CD14-positive monocyte (primary cell): ENCODE results near the gene LRRTM3. TPM values are rescaled to one million over a fixed set of nuclear protein-coding genes. Genes with fewer than 3 reads are reported as not detected.

Experiments used
- DNase-seq, 3 donors: peaks; one replicate each; pipeline ENCODE4 v3.0.0-alpha.2; 2011 to 2022
- H2AFZ ChIP-seq: 2 replicates; pipeline ENCODE4 v1.6.0; 2012; ENCODE audit warnings: mild to moderate bottlenecking, low read depth, low read length, inconsistent platforms; ENCODE audit not compliant: insufficient read depth, poor library complexity, severe bottlenecking
- H3K27ac ChIP-seq, 2 donors: 1 replicate in 1 of 2; 2 replicates in 1 of 2; pipeline ENCODE4 v1.5.1; 2012 to 2013; ENCODE audit warnings: low read length in 2 of 2, control low read depth in 1 of 2, inconsistent platforms in 1 of 2, low read depth in 1 of 2, mild to moderate bottlenecking in 1 of 2
- H3K27me3 ChIP-seq, 2 donors: one replicate each; pipeline versions ENCODE4 v1.6.0 to v1.6.1; 2011 to 2013; ENCODE audit warnings: low read length in 2 of 2; ENCODE audit not compliant: control insufficient read depth in 2 of 2, insufficient read depth in 2 of 2
- H3K36me3 ChIP-seq, 2 donors: replicated peaks in 1 of 2; 1 replicate in 1 of 2; 2 replicates in 1 of 2; pipeline versions ENCODE4 v1.5.1 to v1.6.1; 2012 to 2013; ENCODE audit warnings: low read length in 2 of 2, control low read depth in 1 of 2, inconsistent platforms in 1 of 2, mild to moderate bottlenecking in 1 of 2; ENCODE audit not compliant: insufficient read depth in 2 of 2, control insufficient read depth in 1 of 2
- H3K4me1 ChIP-seq, 2 donors: 1 replicate in 1 of 2; 2 replicates in 1 of 2; pipeline versions ENCODE4 v1.5.1 to v1.6.1; 2012 to 2013; ENCODE audit warnings: low read length in 2 of 2, control low read depth in 1 of 2, inconsistent platforms in 1 of 2, mild to moderate bottlenecking in 1 of 2, moderate library complexity in 1 of 2; ENCODE audit not compliant: insufficient read depth in 2 of 2, control insufficient read depth in 1 of 2
- H3K4me2 ChIP-seq: replicated peaks from 2 replicates; pipeline ENCODE3; 2012; ENCODE audit warnings: low read length, moderate library complexity, mild to moderate bottlenecking; ENCODE audit not compliant: poor library complexity, severe bottlenecking; ENCODE audit errors: extremely low read depth
- H3K4me3 ChIP-seq, 3 experiments: fragments of 200-600 bp in 1 of 3; sonication (generic) in 1 of 3; replicated peaks in 1 of 3; 1 replicate in 2 of 3; 2 replicates in 1 of 3; pipeline ENCODE4 v1.5.1; 2011 to 2013; ENCODE audit warnings: low read length in 3 of 3, mild to moderate bottlenecking in 3 of 3, control low read depth in 2 of 3, low read depth in 2 of 3, inconsistent platforms in 1 of 3, moderate library complexity in 1 of 3
- H3K79me2 ChIP-seq: 2 replicates; pipeline ENCODE4 v1.6.0; 2012; ENCODE audit warnings: mild to moderate bottlenecking, control low read depth, inconsistent platforms, low read length, moderate library complexity; ENCODE audit not compliant: insufficient read depth
- H3K9ac ChIP-seq: 2 replicates; pipeline ENCODE4 v1.6.0; 2017; ENCODE audit warnings: low read length, mild to moderate bottlenecking; ENCODE audit not compliant: insufficient read depth, poor library complexity, severe bottlenecking
- H3K9me3 ChIP-seq, 2 donors: replicated peaks in 1 of 2; 1 replicate in 1 of 2; 2 replicates in 1 of 2; pipeline versions ENCODE4 v1.5.1 to v1.6.1; 2012 to 2013; ENCODE audit warnings: low read length in 2 of 2, control low read depth in 1 of 2; ENCODE audit not compliant: control insufficient read depth in 1 of 2, insufficient read depth in 1 of 2
- H4K20me1 ChIP-seq: 2 replicates; pipeline ENCODE4 v1.6.0; 2012; ENCODE audit warnings: mild to moderate bottlenecking, low read length, control low read depth, moderate library complexity; ENCODE audit not compliant: insufficient read depth
- H3K27ac Mint-ChIP-seq, 7 donors: one replicate each; pipeline ENCODE4 v1.8.0; 2020; ENCODE audit warnings: mild to moderate bottlenecking in 7 of 7, mixed read lengths in 7 of 7, moderate library complexity in 6 of 7, inconsistent platforms in 2 of 7
- H3K27me3 Mint-ChIP-seq, 3 donors: one replicate each; pipeline ENCODE4 v1.8.0; 2021 to 2022; ENCODE audit warnings: low read depth in 3 of 3, mild to moderate bottlenecking in 3 of 3, mixed read lengths in 3 of 3, moderate library complexity in 3 of 3, inconsistent platforms in 1 of 3
- H3K36me3 Mint-ChIP-seq, 2 donors: one replicate each; pipeline ENCODE4 v1.8.0; 2020; ENCODE audit warnings: mixed read lengths in 2 of 2, inconsistent platforms in 1 of 2, mild to moderate bottlenecking in 1 of 2
- H3K4me1 Mint-ChIP-seq: one replicate; pipeline ENCODE4 v1.8.0; 2020; ENCODE audit warnings: mild to moderate bottlenecking, mixed read lengths
- H3K4me3 Mint-ChIP-seq, 2 donors: one replicate each; pipeline ENCODE4 v1.8.0; 2020; ENCODE audit warnings: mild to moderate bottlenecking in 2 of 2, mixed read lengths in 2 of 2, moderate library complexity in 1 of 2
- H3K9me3 Mint-ChIP-seq, 7 donors: one replicate each; pipeline ENCODE4 v1.8.0; 2020 to 2022; ENCODE audit warnings: mixed read lengths in 7 of 7, mild to moderate bottlenecking in 6 of 7, moderate library complexity in 6 of 7, inconsistent platforms in 2 of 7
- CTCF ChIP-seq: fragments of 200-600 bp; IDR thresholded peaks from one replicate; pipeline ENCODE4 v1.8.0; 2022; ENCODE audit warnings: antibody characterized with exemption, mild to moderate bottlenecking
- WGBS: methylation state at CpG from one replicate; pipeline ENCODE4 v1.1.5; 2013; ENCODE audit warnings: missing lambda C conversion rate; ENCODE audit not compliant: insufficient coverage; 5-methylcytosine and 5-hydroxymethylcytosine counted together
- intact Hi-C, 2 donors: fragments of 100-400 bp; cut with micrococcal nuclease; formaldehyde crosslinking; loops; one replicate each; pipeline versions ENCODE4 v1.15.0 to v1.15.1; 2023
- polyA plus RNA-seq, 3 donors: library from polyadenylated mRNA; depleted of rRNA in 1 of 3; unstranded in 2 of 3; stranded (reverse) in 1 of 3; fragments of 300-500 nt in 2 of 3; fragments of >200 nt in 1 of 3; fragmentation: Illumina TruSeq in 2 of 3; gene quantifications; 1 replicate in 2 of 3; 2 replicates in 1 of 3; pipeline ENCODE4 v1.2.3, GENCODE V29; 2012 to 2021

The LRRTM3 gene
- polyA plus RNA-seq, 3 donors = not detected

GRCh38 chr10:66880292-66880691 is 45.5 kb upstream of the LRRTM3 start:
- Histone ChIP-seq H3K27ac (no peak overlapping the region), H2AFZ (no peak overlapping the region), H3K27me3 (no peaks in the 10 kb centered on the region), H3K9me3 (no peaks in the 10 kb centered on the region), H3K4me1 (no peaks in the 10 kb centered on the region), H3K4me2 (no peak overlapping the region), H3K36me3 (no peaks in the 10 kb centered on the region), H3K4me3 (no peak overlapping the region), H4K20me1 (no peaks in the 10 kb centered on the region), H3K9ac (no peak overlapping the region), H3K79me2 (no peaks in the 10 kb centered on the region)
- H3K4me1 Mint-ChIP-seq = no peaks in the 10 kb centered on the region
- intact Hi-C loops = no loop called here
- WGBS = no CpG with 5 or more reads among the region's 1 CpG
- TF ChIP-seq CTCF = no peak
- no peak overlapping the region for H3K4me3 Mint-ChIP-seq
- no peaks in the 10 kb centered on the region for H3K27me3 Mint-ChIP-seq
- DNase-seq = no peak
- H3K27ac Mint-ChIP-seq = no peak overlapping the region
- H3K36me3 Mint-ChIP-seq = no peaks in the 10 kb centered on the region
- peaks cover 0 to 4% (median 2%) of the 10 kb centered on the region in 7 donors for H3K9me3 Mint-ChIP-seq

- no peaks in the 10 kb centered on the region for H3K79me2 ChIP-seq
- intact Hi-C loops = no loop called here
- no peaks in the 10 kb centered on the region for H4K20me1 ChIP-seq
- no peak overlapping the region for H3K27ac ChIP-seq
- H3K27me3 ChIP-seq = no peaks in the 10 kb centered on the region
- H3K36me3 Mint-ChIP-seq = no peaks in the 10 kb centered on the region
- H3K4me3 ChIP-seq = no peak overlapping the region
- H2AFZ ChIP-seq = no peak overlapping the region
- no peak overlapping the region for H3K4me2 ChIP-seq
- H3K4me3 Mint-ChIP-seq = no peak overlapping the region
- no peaks in the 10 kb centered on the region for H3K9me3 ChIP-seq
- no peaks in the 10 kb centered on the region for H3K4me1 Mint-ChIP-seq
- TF ChIP-seq CTCF = no peak
- no peaks in the 10 kb centered on the region for H3K36me3 ChIP-seq
- 100% methylated on average over 1 of the region's 2 CpGs for WGBS
- H3K9ac ChIP-seq = no peak overlapping the region
- DNase-seq = no peak
- H3K27me3 Mint-ChIP-seq = no peaks in the 10 kb centered on the region
- H3K4me1 ChIP-seq = no peaks in the 10 kb centered on the region
- H3K27ac Mint-ChIP-seq = no peak overlapping the region
- peaks cover 0 to 4% (median 2%) of the 10 kb centered on the region in 7 donors for H3K9me3 Mint-ChIP-seq
Measured at GRCh38 chr10:66880826-66881225, 45.0 kb upstream of the LRRTM3 start.
